Upper lobe of left lung (tissue), 4 donors: ENCODE data around the gene SRA1.

ENCODE experiments used
- CTCF ChIP-seq, 6 experiments: fragments of 450-650 bp in 4 of 6; fragments of 200-600 bp in 2 of 6; sonication (generic) in 2 of 6; IDR thresholded peaks; one replicate each; pipeline ENCODE4 v1.5.1; 2016 to 2019; ENCODE audit warnings: antibody characterized with exemption in 6 of 6
- EP300 ChIP-seq, 4 donors: sonication (generic); formaldehyde crosslinking; IDR thresholded peaks; one replicate each; pipeline ENCODE4 v1.5.1; 2017; ENCODE audit warnings: antibody characterized with exemption in 4 of 4, control low read depth in 2 of 4

GRCh38 chr5:140556438-140556837, 835 bp downstream of the SRA1 start:
- TF ChIP-seq CTCF (IDR thresholded peaks at IDR 0.05) (no peak), EP300 (IDR thresholded peaks at IDR 0.05) (no peak)
